ENCODE results near the gene GRID1. TPM values are rescaled to one million over a fixed set of nuclear protein-coding genes. Genes with fewer than 3 reads are reported as not detected.

Gene GRID1
- total and polyA plus RNA-seq, 10 of the 15 experiments (the other 5 are each of a cell fraction or from before 2014, with no cell fraction given) = 0.04 to 0.62 (median 0.08) TPM; not detected in 5

GRCh38 chr10:86073199-86073977, 293.2 kb downstream of the GRID1 start:
- 22% methylated on average over 7 of the region's 7 CpGs for WGBS (ENCODE audit: insufficient coverage, insufficient replicate concordance, low lambda C conversion rate, missing lambda C conversion rate)
- Histone ChIP-seq H3K9me3 (replicated peaks; ENCODE audit: control insufficient read depth, insufficient read depth, low read length) (no peaks in the 10 kb centered on the region), H3K4me1 (ENCODE audit: control insufficient read depth, insufficient read depth, low read length) (no peaks in the 10 kb centered on the region), H3K9ac (ENCODE audit: control insufficient read depth, insufficient read depth, low read length) (no peak overlapping the region), H2AFZ (ENCODE audit: control insufficient read depth, low read depth, low read length) (no peak overlapping the region), H3K36me3 (ENCODE audit: control insufficient read depth in 2 of 2, insufficient read depth in 2 of 2, low read length in 1 of 2) (no peaks in the 10 kb centered on the region), H3K79me2 (ENCODE audit: control insufficient read depth, insufficient read depth, low read length) (no peaks in the 10 kb centered on the region), H4K20me1 (ENCODE audit: control insufficient read depth, insufficient read depth) (no peaks in the 10 kb centered on the region), H3K27me3 (replicated peaks in 1 of 2; ENCODE audit: control insufficient read depth in 2 of 2, insufficient read depth in 2 of 2, low read length in 1 of 2) (peaks cover 0 to 1% of the 10 kb centered on the region in 2 experiments; a peak in 1 of 4 replicates), H3K4me3 (no peak overlapping the region), H3K4me2 (ENCODE audit: control insufficient read depth, insufficient read depth) (no peak overlapping the region), H3K27ac (ENCODE audit: control insufficient read depth, insufficient read depth) (no peak overlapping the region)
- no TSS peak for BruUV-seq (replicated peaks)
- intact Hi-C loops (cut with micrococcal nuclease; ENCODE audit: unreplicated experiment) = no loop called here
- ChIA-PET RAD21 (ENCODE audit: unreplicated experiment) (no interaction called here), CTCF (no interaction called here), SMC1A (ENCODE audit: uncharacterized antibody, unreplicated experiment) (interaction anchor here (0.6 kb wide), 1 partner anchor 168 kb away, joined by 3 read pairs; no protein-coding TSS in a partner anchor), POLR2A (no interaction called here)
- DNase-seq (ENCODE audit: low read depth, low spot score) = no peak
- no peak for ATAC-seq
- in situ Hi-C loops (cut with MboI) = no loop called here
- no peak for FAIRE-seq
- no peak for TF ChIP-seq YY1 (IDR thresholded peaks at IDR 0.05; ENCODE audit: low read depth, low read length)
- TF ChIP-seq CHD4 (IDR thresholded peaks at IDR 0.05) = no peak
- TF ChIP-seq SPI1 (IDR thresholded peaks at IDR 0.05; ENCODE audit: borderline replicate concordance, insufficient read depth, low read depth, low read length) = no peak
- no peak for TF ChIP-seq NRF1 (conservative IDR thresholded peaks at IDR 0.05; ENCODE audit: low read depth, low read length)
- TF ChIP-seq MAX (IDR thresholded peaks at IDR 0.05; ENCODE audit: low read depth, low read length) = no peak
- no peak for TF ChIP-seq MYC (IDR thresholded peaks at IDR 0.05; ENCODE audit: insufficient read depth, insufficient read length, insufficient replicate concordance, low read length, severe bottlenecking)
- TF ChIP-seq ZZZ3 (IDR thresholded peaks at IDR 0.05; ENCODE audit: control insufficient read depth, insufficient read length, low read depth) = no peak
- no peak for TF ChIP-seq USF2 (IDR thresholded peaks at IDR 0.05; ENCODE audit: borderline replicate concordance, low read depth, low read length)
- no peak for TF ChIP-seq REST (IDR thresholded peaks at IDR 0.05; ENCODE audit: low read depth, low read length)
- no peak for TF ChIP-seq ZBTB4 (CRISPR knock-in tag; IDR thresholded peaks at IDR 0.05)
- TF ChIP-seq LARP7 (IDR thresholded peaks at IDR 0.05) = no peak
- no peak for TF ChIP-seq SMC3 (IDR thresholded peaks at IDR 0.05; ENCODE audit: borderline replicate concordance, low read length)
- no peak for TF ChIP-seq HDGF (IDR thresholded peaks at IDR 0.05)
- TF ChIP-seq ATF2 (IDR thresholded peaks at IDR 0.05; ENCODE audit: low read length) = no peak
